NOMO-1 treated with dmso at 0.1 percent for 144 hours (cell line): ENCODE results near the gene FBN3.

Experiments used
- DNase-seq: peaks from one replicate; lab custom pipeline; 2025; ENCODE audit not compliant: unreplicated experiment; lab: John Stamatoyannopoulos, UW

Gene FBN3

DNA sequence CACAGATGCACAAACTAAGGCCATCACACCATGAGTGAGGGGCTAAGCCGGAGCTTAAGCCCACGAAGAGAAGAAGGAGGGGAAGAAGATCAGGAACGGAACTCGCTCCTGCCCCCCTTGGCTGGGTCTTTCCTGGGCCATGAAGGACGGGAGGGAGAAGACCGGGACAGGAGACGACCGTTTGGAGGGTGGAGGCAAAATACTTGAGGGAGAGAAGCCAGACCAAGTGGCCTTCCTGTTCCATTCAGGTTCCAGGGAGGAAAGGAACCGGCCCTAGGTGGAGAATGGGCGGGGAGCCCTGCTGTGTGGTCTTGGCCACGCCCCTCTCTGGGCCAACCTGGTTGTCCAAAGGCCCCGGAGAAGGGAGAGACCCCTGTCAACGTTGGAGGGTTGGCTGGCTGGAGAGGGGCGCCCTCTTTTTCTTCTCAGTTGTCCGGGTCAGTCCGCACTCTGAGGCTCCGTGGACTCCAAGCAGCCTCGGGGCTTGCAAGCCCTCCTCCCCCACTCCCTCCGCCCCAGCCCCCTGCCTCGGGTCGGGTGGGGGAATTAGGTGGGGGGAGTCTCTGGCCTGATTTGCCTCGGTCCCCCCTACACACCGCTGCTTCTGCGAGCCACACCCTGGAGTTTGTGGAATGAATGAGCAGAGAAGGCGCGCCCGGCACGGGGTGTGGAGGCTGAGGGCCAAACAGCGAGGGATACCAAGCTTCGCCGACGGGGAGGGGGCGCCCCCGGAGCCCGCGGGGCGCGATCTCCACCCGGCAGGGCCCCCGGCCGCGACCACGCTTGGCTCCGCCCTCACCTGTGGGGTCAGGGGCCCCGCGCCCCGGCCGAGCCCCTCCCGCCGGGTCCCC, 757 bp downstream of the FBN3 start:
- DNase-seq = no peak

DNA sequence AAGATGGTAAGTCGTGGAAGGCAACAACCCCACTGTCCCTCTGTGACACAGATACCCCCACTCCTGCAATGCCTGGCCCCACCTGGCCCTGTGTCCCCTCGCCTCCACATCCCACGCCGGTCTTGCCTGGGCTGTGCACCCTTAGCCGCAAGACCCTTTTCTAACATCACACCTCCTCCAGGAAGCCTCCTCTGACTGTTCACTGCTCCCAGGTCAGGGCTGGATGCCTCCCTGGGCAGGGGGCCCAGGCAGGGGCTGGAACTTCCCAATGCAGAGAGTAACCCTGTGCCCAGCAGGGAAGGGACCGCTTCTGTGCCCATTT, 1.3 kb downstream of the FBN3 start:
- DNase-seq = no peak

DNA sequence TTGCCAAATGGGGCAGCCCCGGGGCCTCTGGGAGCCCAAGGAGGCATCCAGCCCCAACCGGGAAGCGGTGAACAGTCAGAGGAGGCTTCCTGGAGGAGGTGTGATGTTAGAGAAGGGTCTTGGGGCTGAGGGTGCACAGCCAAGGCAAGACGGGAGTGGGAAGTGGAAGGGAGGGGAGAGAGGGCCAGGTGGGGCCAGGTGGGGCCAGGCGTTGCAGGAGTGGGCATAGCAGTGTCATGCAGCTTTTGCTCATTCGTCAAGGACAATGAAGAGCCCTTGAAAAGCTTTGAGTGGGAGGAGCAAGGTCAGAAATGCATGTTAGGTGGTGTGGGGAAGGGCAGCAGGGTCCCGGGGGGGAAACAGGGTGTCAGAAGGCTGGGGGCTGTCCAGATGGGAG, 1.8 kb downstream of the FBN3 start:
- no peak for DNase-seq

DNA sequence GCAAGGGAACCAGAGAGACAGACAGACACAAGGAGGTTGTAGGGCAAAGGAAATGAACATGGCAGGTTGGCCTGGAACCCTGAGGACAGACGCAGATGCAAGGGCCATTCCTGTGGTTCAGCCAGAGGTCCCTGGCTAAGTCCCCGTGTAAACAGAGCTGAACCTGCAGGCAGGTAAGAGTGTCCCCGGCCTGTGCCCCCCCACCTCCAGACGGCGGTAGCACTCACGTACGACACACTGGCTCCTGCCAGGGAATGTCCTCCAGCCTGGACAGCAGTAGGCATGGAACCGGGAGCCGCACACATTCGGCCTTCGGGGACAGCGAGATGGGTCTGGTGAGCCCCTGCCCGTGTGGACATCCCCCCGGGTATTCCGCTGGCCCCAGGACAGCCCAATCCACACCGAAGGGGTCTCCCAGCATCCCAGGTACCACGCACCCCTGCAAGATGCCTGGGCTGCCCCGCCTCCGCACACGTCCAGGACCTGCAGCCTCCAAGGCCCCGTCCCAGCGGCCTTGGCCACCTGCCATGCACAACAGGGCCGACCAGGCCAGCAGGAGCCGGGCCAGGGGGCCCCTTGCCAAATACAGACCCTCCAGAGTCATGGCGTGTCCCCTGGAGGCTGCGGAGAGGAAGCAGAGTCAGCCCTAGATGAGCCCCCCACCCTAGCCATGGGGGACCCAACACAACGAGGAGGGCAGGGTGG, 2.4 kb downstream of the FBN3 start:
- no peak for DNase-seq

DNA sequence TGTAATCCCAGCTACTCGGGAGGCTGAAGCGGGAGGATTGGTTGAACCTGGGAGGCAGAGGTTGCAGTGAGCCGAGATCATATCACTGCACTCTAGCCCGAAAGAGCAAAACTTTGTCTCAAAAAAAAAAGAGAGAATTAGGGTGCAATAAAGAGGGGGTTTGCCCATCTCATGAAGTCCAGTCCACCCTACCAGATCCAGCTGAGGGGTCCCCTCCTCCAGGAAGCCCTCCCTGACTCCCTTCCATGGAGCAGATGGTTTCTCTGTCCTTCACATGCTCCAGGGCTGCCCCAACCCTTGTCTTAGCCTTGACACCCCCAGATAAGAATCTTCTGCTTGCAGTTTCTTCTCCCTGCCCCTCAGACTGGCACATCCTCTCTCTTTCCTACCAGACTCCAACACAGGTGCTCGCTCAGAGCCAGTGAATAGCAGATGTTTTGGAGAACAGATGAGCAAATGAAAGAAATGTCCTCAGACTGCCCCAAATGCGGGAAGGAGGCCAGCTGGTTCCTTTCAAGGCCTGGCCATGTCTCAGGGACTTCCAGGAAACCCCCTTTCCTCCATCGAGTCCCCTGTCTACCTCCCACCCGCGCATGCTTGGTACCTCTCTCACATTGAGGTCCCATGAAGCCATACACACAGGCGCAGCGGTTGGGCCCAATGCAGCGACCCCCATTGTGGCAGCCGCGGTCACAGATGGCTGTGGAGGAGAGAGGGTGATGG, 5.0 kb downstream of the FBN3 start:
- no peak for DNase-seq

DNA sequence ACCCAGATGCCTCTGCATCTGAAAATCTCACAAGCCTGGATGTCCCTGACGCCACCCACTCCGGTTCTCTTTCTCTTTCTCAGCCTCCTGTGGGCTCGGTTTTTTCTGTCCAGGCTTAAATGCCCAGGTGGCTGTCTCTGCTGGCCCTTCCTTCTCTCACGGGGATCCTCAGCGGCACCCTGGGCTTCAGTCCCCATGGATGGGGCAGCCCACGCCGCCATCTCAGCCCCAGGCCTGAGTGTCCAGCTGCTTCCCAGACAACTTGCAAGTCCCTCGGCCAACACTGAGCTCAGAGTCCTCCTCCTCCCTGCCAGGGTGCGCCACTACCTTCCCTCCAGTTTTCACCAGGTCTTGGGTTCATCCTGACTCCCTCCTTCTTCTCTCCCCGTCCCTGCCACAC, 6.4 kb downstream of the FBN3 start:
- DNase-seq = no peak

DNA sequence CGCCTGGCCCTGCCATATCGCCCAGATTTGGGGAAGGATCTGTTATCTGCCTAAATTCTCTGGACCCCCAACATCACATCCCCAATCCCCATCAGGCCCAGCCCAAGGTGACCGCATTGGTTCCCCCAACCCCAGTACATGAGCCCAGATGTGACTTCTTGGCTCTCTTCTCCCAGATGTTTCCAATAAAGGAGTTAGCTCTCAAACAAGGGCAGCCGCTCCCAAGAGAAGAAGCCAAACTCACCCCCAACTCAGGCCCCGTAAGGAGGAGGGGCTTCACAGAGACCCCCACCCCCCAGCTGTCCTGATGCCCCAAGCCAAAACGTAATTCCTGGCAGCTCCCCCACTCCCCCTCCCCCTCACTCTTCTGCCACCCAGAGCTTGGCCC, 6.9 kb downstream of the FBN3 start:
- no peak for DNase-seq

DNA sequence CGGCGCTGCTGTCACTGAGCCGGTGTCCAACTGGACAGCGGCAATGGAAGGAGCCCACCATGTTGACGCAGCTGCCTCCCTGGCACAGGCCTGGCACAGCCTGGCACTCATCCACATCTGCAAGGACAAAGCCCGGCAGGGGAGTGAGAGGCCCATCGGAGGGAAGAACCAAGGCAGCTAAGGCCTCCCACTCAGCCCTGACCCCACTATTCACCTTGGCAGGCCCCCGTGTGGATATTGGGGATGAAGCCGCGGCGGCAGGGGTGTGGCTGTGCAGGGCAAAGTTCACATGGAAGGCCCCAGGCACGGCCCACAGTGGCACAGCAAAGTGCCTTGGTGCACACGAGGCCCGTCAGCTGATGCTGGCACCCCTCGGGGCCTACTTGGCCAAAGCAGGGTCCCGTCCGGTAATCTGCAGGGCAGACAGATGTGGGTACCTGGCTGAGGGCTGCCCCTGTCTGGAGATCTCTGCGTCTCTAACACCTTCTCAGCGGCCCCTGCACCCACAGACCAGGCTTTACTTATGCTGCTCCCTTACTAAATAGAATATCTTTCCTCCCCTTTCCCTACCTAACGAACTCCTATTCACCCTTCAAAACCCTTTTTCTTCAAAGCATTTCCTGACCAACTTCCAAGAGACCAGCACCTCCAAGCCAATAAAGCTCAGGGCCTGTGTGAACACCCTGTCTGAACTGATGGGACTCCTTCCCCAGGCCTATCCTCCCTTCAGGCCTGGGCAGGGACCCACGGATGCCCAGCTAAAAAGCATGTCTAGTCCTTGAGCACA, 7.5 kb downstream of the FBN3 start:
- no peak for DNase-seq

DNA sequence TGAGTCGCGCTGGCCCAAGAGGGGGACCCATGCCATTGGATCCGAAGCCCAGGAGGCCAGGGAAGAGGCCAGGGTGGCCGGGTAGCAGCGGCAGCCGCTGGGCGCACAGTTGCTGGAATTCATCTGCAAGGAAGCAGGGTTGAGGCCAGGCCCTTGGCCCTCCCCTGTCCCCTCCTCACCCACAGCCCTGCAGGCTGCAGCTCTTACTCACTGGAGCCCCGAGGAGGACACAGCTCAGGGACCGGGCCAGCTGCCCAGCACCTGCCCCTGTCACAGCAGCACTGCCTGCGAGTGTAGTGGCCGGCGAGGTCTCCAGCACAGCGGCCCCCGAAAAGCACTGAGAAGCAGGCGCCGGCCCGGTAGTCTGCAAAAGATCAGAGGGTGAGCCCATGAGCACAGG, 11.2 kb downstream of the FBN3 start:
- DNase-seq = no peak

DNA sequence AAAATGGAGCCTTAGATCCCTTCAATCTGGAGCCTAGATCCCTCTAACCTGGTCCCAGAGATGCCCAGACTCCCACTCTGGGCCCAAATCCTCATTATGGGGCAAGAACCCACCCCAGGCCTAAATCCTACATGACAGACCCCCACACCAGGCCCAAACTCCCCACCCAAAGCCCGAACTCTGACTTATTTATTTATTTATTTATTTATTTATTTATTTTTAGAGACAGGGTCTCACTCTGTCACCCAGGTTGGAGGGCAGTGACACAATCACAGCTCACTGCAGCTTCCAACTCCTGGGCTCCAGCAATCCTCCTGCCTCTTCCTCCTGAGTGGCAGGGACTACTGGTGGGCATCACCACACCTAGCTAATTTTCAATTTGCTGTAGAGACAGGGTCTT, 12.0 kb downstream of the FBN3 start:
- no peak for DNase-seq

DNA sequence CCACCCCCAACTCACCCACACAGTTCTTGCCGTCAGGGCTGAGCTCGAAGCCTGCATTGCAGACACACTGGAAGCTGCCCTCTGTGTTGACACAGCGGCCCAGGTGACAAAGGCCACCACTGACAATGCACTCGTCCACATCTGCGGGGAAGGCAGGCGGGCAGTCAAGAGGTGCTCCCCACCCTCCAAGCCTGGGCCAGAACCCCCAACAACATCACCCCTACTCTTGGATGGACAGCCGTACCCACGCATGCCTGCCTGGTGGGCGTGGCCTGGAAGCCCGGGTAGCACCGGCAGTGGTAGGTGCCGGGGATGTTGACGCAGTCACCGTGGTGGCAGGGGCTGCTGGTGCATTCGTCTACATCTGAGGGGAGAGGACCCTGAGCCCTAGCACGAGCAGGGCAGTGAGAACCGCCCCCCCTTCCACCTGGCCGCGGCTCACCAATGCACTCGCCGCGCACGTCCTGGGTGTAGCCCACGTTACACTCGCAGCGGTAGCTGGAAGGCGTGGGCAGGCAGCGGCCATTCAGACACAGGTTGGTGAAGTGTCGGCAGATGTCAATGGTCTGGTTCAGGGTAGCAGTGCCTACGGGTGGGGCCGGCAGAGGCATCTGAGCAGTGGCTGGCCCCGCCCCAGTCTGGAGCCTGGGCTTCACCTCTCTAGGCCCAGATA, 13.3 kb downstream of the FBN3 start:
- DNase-seq = no peak

DNA sequence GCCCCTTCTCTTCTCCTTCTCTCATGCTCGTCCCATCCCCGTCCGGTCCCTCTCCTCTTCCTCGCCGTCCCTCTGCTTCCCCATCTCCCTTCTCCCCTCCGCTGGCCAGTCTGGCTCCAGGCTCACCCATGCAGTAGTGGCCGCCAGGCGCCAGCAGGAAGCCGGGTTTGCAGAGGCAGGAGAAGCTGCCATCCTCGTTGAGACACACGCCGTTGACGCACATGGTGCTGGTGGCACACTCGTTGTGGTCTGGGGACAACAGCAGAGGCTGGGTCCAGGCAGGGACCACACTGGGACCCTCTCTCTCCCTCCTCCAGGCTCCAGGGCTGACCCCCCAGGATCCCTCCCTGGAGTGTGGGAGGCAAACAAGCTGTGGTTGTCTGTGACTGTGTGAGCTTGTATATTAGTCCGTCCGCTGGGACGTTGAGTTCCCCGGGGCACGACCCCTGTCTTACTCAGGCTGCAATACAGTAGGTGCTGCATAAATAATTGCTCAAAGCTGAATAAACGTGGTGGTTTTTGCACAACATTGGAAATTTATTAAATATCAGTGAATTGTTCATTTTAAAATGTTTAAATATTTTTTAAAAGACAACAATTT, 16.4 kb downstream of the FBN3 start:
- DNase-seq = no peak

DNA sequence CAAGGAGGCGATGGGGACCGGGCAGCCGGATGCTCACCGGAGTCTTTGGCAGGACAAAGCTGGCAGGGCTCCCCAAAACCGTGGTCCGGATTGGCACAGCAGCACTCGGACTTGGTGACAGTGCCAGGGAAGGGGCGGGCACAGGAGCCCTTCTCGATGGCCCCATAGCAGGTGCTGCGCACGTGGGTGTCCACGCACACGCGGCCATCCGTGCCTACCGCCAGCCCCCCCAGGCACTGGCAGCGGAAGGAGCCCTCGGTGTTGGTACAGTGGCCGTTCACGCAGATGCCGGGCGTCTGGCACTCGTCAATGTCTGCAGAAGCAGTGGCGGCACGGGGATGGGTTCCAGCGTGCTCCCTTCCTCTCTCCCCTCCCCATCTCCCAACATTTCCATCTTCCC, 17.9 kb downstream of the FBN3 start:
- DNase-seq = no peak

DNA sequence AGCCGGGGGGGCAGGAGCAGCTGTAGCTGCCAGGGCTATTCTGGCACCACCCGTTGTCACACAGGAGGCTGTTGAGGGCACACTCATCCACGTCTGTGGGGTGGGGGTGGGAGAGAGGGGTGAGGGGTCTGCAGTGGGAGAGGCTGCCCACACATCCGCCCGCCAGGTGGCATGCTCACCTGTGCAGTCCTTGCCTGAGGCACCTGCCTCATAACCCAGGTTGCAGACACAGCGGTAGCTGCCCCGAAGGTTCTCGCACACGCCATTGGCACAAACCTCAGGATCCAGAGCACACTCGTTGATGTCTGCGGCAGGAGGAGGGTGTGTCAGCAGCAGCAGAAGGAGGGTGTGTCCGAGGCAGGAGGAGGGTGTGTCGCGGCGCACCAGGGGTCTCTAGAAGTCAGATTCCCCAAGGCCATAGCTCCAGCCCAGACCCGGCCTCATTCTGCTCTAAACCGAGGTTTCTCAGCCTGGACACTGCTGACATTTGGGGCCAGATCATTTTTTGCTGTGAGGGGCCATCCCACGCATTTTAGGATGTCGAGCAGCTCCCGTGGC, 20.3 kb downstream of the FBN3 start:
- DNase-seq = no peak

DNA sequence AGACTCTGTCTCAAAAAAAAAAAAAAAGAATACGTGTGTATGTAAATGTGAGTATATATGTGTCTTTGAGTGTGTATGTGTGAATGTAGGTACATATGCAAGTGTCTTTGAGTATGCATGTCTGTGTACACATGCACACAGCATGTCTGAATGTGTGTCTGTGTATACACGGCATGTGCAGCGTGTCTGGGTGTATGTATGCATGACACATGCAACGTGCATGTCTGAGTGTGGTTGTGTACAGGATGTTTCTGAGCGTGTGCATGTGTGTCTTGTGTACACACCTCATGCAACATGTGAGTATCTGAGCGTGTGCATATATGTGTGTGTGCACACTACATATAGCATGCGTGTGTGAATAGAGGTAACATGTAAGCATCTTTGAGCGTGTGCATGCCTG, 20.8 kb downstream of the FBN3 start:
- DNase-seq = no peak

DNA sequence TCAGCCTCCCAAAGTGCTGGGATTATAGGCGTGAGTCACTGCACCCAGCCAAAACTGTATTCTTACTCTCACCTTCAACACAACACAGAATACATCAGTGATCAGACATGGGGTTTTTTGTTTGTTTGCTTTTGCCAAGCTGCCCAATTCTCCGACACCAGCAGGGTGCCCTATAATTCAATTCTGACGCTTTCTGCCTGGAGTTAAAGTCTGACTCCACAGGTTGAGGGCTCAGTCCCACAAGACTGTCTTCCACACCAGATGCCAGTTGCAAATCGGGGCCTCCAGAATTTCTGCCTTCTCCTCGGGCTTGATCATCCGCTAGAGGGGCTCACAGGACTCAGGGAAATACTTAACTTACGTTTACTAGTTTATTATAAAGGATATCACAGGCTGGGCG, 22.1 kb downstream of the FBN3 start:
- DNase-seq = no peak

DNA sequence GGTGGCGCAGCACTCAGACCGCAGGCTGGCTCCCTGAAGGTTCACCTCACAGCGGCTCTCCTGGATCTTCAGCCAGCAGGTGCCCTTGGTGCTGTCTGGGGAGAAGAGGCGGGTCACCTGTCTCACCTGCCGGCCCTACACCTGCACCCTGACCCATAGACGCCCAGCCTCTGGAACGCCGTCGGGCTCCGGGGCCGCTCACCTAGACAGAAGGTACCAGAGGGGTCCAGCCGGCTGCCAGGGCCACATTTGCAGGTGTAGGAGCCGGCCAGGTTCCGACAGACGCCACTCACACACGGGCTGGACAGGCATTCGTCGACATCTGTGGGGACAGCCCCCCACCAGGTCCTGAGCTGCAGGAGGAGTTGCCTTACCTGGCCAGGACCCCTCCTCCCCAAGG, 22.9 kb downstream of the FBN3 start:
- no peak for DNase-seq

DNA sequence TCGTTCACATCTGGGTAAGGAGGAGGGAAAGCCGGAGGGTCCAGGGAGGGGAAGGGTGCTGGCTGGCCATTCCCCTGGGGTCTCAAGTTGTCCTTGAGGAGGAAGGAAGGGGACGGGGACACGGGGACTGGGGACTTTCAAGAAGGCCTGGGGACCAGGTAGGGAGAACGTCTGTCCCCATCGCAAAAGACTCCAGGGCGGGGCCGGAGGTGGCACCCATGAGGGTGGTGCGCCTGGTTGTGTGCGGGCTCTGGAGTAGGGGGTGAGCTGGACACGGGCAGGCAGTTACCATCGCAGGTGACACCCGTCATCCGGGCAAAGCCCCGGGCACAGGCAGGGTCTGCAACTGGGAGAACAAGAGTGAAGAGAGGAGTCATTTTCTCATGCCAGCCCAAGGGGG, 23.4 kb downstream of the FBN3 start:
- DNase-seq = no peak

DNA sequence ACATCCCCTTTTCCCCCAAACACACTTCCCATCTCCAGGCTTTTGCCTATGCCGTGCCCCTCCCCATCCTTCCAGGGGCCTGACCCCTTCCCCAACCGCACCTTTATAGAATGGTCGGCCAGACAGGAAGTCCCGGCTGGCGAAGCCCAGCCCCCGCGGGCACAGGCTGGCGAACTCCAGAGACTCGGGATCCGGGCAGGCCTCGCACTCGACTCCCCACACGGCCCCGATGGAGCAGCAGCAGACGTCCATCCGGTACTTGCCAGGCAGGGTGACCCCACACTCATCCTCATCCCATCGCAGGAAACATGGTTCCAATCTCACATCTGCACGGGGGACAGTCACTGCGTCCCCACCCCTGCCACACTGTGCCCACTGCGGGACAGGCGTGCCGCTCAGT, 25.7 kb downstream of the FBN3 start:
- no peak for DNase-seq
